ENCODE measurements around the gene GPR135.

GPR135 gene

GRCh38 chr14:59481407-59481806 lies 16.2 kb upstream of the GPR135 start:
- Histone ChIP-seq H3K27ac (no peak overlapping the region), H2AFZ (ENCODE audit: low read depth) (no peak overlapping the region), H3K9ac (no peak overlapping the region), H3K4me2 (no peak overlapping the region; the same call in 1 of the 2 replicates), H3K27me3 (ENCODE audit: insufficient read depth, low read depth) (no peaks in the 10 kb centered on the region), H3K36me3 (ENCODE audit: insufficient read depth) (no peaks in the 10 kb centered on the region), H3K4me3 (IDR thresholded peaks at IDR 0.05; ENCODE audit: insufficient read depth, low read depth, low read length) (no peak overlapping the region), H3K79me2 (ENCODE audit: insufficient read depth, low read depth) (peaks cover 18% of the 10 kb centered on the region; the same call in 1 of the 2 replicates), H3K4me1 (ENCODE audit: low read depth, poor library complexity, severe bottlenecking) (peaks cover 30% of the 10 kb centered on the region), H4K20me1 (ENCODE audit: insufficient read depth) (no peaks in the 10 kb centered on the region)
- TF ChIP-seq CTCF (conservative IDR thresholded peaks at IDR 0.05; ENCODE audit: low read depth, low read length) = no peak

- Histone ChIP-seq H3K27me3 (ENCODE audit: insufficient read depth, low read depth) (no peaks in the 10 kb centered on the region), H4K20me1 (ENCODE audit: insufficient read depth) (no peaks in the 10 kb centered on the region), H3K27ac (no peak overlapping the region), H3K9ac (no peak overlapping the region), H3K4me1 (ENCODE audit: low read depth, poor library complexity, severe bottlenecking) (peaks cover 21% of the 10 kb centered on the region), H3K36me3 (ENCODE audit: insufficient read depth) (no peaks in the 10 kb centered on the region), H3K4me3 (IDR thresholded peaks at IDR 0.05; ENCODE audit: insufficient read depth, low read depth, low read length) (no peak overlapping the region), H3K4me2 (no peak overlapping the region), H3K79me2 (ENCODE audit: insufficient read depth, low read depth) (peaks cover 6% of the 10 kb centered on the region; the same call in 1 of the 2 replicates), H2AFZ (ENCODE audit: low read depth) (no peak overlapping the region)
- no peak for TF ChIP-seq CTCF (conservative IDR thresholded peaks at IDR 0.05; ENCODE audit: low read depth, low read length)
These were observed 15.0 kb upstream of the GPR135 start for GRCh38 chr14:59480166-59480565.

GRCh38 chr14:59478540-59478939 lies 13.4 kb upstream of the GPR135 start:
- Histone ChIP-seq H3K36me3 (ENCODE audit: insufficient read depth) (no peaks in the 10 kb centered on the region), H3K27me3 (ENCODE audit: insufficient read depth, low read depth) (no peaks in the 10 kb centered on the region), H3K4me3 (IDR thresholded peaks at IDR 0.05; ENCODE audit: insufficient read depth, low read depth, low read length) (no peak overlapping the region), H3K79me2 (ENCODE audit: insufficient read depth, low read depth) (no peaks in the 10 kb centered on the region), H3K27ac (no peak overlapping the region), H3K9ac (no peak overlapping the region), H2AFZ (ENCODE audit: low read depth) (no peak overlapping the region), H4K20me1 (ENCODE audit: insufficient read depth) (no peaks in the 10 kb centered on the region), H3K4me2 (no peak overlapping the region), H3K4me1 (ENCODE audit: low read depth, poor library complexity, severe bottlenecking) (peaks cover 21% of the 10 kb centered on the region)
- no peak for TF ChIP-seq CTCF (conservative IDR thresholded peaks at IDR 0.05; ENCODE audit: low read depth, low read length)

GRCh38 chr14:59475709-59476108 lies 10.5 kb upstream of the GPR135 start:
- H3K4me1 ChIP-seq (ENCODE audit: low read depth, poor library complexity, severe bottlenecking) = no peaks in the 10 kb centered on the region
- no peaks in the 10 kb centered on the region for H3K27me3 ChIP-seq (ENCODE audit: insufficient read depth, low read depth)
- no peaks in the 10 kb centered on the region for H3K79me2 ChIP-seq (ENCODE audit: insufficient read depth, low read depth)
- no peak for TF ChIP-seq CTCF (conservative IDR thresholded peaks at IDR 0.05; ENCODE audit: low read depth, low read length)
- no peaks in the 10 kb centered on the region for H3K36me3 ChIP-seq (ENCODE audit: insufficient read depth)
- no peak overlapping the region for H3K27ac ChIP-seq
- no peak overlapping the region for H3K9ac ChIP-seq
- H3K4me3 ChIP-seq (IDR thresholded peaks at IDR 0.05; ENCODE audit: insufficient read depth, low read depth, low read length) = no peak overlapping the region
- no peak overlapping the region for H2AFZ ChIP-seq (ENCODE audit: low read depth)
- H4K20me1 ChIP-seq (ENCODE audit: insufficient read depth) = no peaks in the 10 kb centered on the region
- no peak overlapping the region for H3K4me2 ChIP-seq
